Neutrophil (primary cell): Measurements from ENCODE around the gene BMP10.

Experiments
- H3K27ac ChIP-seq: fragments of 200-600 bp; sonication (generic); 2 replicates; pipeline ENCODE4 v1.5.1; 2016; ENCODE audit warnings: mild to moderate bottlenecking, moderate library complexity
- H3K27me3 ChIP-seq: fragments of 200-600 bp; sonication (generic); 2 replicates; pipeline ENCODE4 v1.6.0; 2016; ENCODE audit warnings: mild to moderate bottlenecking
- H3K36me3 ChIP-seq: fragments of 200-600 bp; sonication (generic); 2 replicates; pipeline ENCODE4 v1.5.1; 2017
- H3K4me1 ChIP-seq, 2 experiments: fragments of 200-600 bp in 1 of 2; sonication (generic) in 1 of 2; 1 replicate in 1 of 2; 2 replicates in 1 of 2; pipeline versions ENCODE4 v1.5.1 to v1.6.1; 2013 to 2016; ENCODE audit warnings: low read depth in 1 of 2, low read length in 1 of 2, mild to moderate bottlenecking in 1 of 2, moderate library complexity in 1 of 2; ENCODE audit not compliant: control insufficient read depth in 1 of 2, insufficient read depth in 1 of 2
- H3K4me3 ChIP-seq, 2 experiments: fragments of 200-600 bp in 1 of 2; sonication (generic) in 1 of 2; 1 replicate in 1 of 2; 2 replicates in 1 of 2; pipeline ENCODE4 v1.5.1; 2013 to 2016; ENCODE audit warnings: low read depth in 1 of 2, low read length in 1 of 2, mild to moderate bottlenecking in 1 of 2, moderate library complexity in 1 of 2
- H3K9me3 ChIP-seq: fragments of 200-600 bp; sonication (generic); 2 replicates; pipeline ENCODE4 v1.5.1; 2016
- TF ChIP-seq, protein P1 (sequence below): fragments of 200-600 bp; sonication (generic); IDR thresholded peaks from 2 replicates; pipeline ENCODE4 v1.5.1; 2016; ENCODE audit warnings: antibody characterized with exemption

The BMP10 gene

DNA sequence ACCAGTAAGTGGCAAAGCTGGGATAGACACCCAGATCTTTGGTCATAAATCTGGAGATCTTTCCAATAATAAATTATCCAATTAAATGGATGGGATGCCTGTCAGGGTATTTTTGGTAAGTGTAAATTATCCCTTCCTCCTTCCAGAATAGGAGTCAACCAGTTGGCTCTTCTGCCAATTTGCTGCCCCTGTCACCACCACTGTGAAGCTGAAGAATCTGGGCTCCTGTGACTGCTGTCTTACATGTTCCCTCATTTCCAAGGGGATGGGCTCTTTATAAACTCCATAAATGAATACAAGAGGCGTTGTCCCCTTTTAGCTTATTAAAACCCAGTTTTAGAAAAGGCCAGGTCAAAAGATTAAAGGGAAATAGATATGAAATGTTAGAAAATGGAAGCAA lies 17.8 kb upstream of the BMP10 start:
- TF ChIP-seq, protein P1, sequence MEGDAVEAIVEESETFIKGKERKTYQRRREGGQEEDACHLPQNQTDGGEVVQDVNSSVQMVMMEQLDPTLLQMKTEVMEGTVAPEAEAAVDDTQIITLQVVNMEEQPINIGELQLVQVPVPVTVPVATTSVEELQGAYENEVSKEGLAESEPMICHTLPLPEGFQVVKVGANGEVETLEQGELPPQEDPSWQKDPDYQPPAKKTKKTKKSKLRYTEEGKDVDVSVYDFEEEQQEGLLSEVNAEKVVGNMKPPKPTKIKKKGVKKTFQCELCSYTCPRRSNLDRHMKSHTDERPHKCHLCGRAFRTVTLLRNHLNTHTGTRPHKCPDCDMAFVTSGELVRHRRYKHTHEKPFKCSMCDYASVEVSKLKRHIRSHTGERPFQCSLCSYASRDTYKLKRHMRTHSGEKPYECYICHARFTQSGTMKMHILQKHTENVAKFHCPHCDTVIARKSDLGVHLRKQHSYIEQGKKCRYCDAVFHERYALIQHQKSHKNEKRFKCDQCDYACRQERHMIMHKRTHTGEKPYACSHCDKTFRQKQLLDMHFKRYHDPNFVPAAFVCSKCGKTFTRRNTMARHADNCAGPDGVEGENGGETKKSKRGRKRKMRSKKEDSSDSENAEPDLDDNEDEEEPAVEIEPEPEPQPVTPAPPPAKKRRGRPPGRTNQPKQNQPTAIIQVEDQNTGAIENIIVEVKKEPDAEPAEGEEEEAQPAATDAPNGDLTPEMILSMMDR = no peak
- H3K4me1 ChIP-seq = no peaks in the 10 kb centered on the region
- H3K36me3 ChIP-seq = no peaks in the 10 kb centered on the region
- no peak overlapping the region for H3K27ac ChIP-seq
- no peaks in the 10 kb centered on the region for H3K27me3 ChIP-seq
- no peak overlapping the region for H3K4me3 ChIP-seq
- H3K9me3 ChIP-seq = no peaks in the 10 kb centered on the region

DNA sequence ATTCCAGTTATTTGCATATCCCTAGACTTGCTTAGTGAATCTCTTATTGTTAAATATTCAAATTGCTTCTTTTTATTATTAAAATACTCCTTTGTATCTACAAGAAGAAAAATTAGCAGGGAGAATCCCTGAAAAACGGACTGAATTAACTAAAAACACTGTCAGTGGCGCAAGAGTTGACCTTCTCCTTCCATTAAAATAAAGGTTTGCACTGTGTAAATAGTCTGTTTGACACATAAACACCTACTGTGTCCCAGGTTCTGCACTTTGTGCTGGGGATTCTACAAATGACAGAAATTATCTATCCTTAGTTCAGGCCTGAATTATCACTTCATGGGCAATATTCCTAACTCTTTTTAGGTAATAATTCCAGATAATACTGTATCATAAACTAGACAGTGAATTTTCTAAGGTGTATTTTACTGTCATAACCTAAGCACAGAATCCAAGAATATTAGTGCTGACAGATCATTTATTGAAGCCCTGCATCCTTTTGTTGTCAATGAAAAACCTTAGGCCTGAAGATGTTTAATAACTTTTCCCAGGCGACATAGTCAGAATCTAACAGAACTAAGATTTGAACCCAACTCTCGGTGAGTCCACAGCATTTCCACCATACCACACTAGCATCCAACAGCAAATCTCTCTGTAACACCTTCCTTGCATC lies 17.0 kb upstream of the BMP10 start:
- TF ChIP-seq, protein P1 = no peak
- no peak overlapping the region for H3K27ac ChIP-seq
- no peaks in the 10 kb centered on the region for H3K27me3 ChIP-seq
- H3K4me3 ChIP-seq = no peak overlapping the region
- no peaks in the 10 kb centered on the region for H3K9me3 ChIP-seq
- no peaks in the 10 kb centered on the region for H3K4me1 ChIP-seq
- H3K36me3 ChIP-seq = no peaks in the 10 kb centered on the region

DNA sequence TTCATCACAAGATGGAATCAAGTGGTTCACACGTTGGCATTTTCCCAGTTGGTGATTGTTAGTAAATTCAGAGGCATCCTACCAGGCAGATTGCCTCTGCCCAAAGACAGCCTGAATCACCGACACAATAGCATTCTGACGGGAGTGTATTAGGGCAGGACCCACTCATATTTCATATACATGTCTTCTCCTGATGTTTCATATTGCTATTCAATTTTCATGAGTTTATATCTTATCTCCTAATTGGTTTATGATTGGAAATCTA lies 14.5 kb upstream of the BMP10 start:
- TF ChIP-seq, protein P1 = no peak
- H3K4me3 ChIP-seq = no peak overlapping the region
- H3K9me3 ChIP-seq = no peaks in the 10 kb centered on the region
- H3K27me3 ChIP-seq = no peaks in the 10 kb centered on the region
- H3K27ac ChIP-seq = no peak overlapping the region
- no peaks in the 10 kb centered on the region for H3K36me3 ChIP-seq
- no peaks in the 10 kb centered on the region for H3K4me1 ChIP-seq

DNA sequence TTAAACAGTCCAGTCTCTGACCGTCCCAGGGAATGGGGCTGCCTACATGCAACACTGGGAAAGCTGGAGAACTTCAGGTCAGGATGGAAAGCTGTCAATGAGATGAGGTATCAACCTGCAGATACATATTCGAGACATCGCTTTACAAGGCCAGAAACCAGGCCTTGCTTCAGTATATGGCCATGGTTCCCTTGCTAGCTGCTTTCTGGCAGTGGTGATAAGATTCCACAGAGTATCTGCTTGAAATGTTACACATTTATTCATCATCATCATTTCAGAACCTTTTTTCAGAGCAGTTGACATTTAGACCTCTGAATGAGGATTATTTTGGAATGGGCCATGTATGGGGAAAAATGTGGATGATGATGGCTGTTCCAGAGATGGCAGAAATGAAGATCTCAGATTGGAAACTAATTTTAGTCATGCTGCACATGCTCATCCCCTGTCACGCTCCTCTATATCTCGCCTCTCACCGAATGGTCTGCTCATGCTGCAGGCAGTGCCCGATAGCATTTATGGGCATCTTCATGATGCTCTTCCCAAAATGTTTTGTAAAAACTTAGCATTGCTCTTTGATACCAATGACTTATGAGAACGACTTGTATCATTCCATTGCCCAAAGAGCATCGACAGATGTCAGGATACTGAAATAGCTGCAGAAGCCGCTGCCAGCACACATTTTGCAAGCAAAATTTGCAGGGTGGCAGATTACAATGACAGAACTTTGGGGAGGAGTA lies 14.0 kb upstream of the BMP10 start:
- Histone ChIP-seq H3K4me3 (no peak overlapping the region), H3K9me3 (no peaks in the 10 kb centered on the region), H3K27ac (no peak overlapping the region), H3K27me3 (no peaks in the 10 kb centered on the region), H3K36me3 (no peaks in the 10 kb centered on the region), H3K4me1 (no peaks in the 10 kb centered on the region)
- TF ChIP-seq, protein P1 = no peak

DNA sequence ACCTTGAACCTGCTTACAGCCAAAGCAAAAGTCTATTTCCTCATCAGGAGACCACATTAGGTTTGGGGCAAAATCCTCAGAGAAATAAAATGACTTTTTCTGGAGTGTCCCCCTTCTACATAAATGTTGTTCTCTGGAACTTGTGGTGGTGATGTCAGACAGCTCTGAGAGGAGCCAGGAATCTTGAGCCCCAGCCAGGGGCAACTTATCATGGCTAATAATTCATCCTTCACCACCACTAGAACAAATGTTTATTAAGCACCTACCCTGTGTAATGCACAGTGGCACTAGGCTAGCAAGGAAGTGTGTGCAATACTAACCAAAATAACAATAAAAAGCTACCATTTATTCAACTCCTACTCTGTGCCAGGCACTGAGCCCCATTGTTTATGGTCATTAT lies 9.0 kb upstream of the BMP10 start:
- Histone ChIP-seq H3K4me1 (no peaks in the 10 kb centered on the region), H3K4me3 (no peak overlapping the region), H3K27me3 (no peaks in the 10 kb centered on the region), H3K36me3 (no peaks in the 10 kb centered on the region), H3K9me3 (no peaks in the 10 kb centered on the region), H3K27ac (no peak overlapping the region)
- TF ChIP-seq, protein P1 = no peak
